Measurements from ENCODE around the gene RFT1. TPM values are rescaled to one million over a fixed set of nuclear protein-coding genes. Genes with fewer than 3 reads are reported as not detected.
A peak's percentile ranks its signal among the peaks of the same experiment; 100 is the strongest.

Gene RFT1
- total RNA-seq, 1 experiment from 2014 or later: 26.3 TPM

DNA sequence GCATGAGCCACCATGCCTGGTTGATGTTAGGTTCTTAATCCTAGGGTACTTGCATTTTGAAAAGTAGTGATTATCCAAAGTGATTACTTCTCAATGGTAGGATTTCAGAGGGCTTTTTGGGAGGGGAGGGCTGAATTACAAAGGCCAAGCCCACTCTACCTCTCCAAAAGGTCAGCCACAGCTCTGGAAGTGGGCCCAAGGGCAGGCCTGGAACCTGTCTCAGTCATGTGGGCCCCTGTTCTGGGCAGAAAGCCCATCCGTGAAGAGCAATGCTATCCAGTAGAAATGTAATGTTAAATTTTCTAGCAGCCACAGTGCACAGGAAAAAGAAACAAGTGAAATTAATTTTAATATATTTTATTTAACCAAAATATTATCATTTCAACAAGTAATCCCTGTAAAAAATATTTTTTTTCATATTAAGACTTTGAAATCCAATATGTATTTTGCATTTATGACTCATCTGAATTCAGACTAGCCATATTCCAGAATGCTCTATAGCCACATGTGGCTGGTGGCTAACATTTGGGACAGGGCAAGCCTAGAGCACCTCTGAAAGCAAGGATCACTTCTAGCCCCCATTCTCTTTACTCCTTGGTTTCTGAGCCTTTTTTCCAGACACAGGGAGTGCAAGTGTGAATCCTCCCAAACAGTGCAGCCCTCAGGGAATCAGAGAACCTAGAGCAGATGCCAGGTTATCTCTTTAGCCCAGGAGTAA lies 16.8 kb downstream of the RFT1 start (continued):
- no peak for TF ChIP-seq HMGXB4 (CRISPR knock-in tag; IDR thresholded peaks at IDR 0.05)
- no peak for TF ChIP-seq E2F4 (CRISPR knock-in tag; IDR thresholded peaks at IDR 0.05; ENCODE audit: borderline replicate concordance, low read depth)
- no peak for TF ChIP-seq FOXJ3 (CRISPR knock-in tag; IDR thresholded peaks at IDR 0.05; ENCODE audit: borderline replicate concordance)
- TF ChIP-seq, protein P1, sequence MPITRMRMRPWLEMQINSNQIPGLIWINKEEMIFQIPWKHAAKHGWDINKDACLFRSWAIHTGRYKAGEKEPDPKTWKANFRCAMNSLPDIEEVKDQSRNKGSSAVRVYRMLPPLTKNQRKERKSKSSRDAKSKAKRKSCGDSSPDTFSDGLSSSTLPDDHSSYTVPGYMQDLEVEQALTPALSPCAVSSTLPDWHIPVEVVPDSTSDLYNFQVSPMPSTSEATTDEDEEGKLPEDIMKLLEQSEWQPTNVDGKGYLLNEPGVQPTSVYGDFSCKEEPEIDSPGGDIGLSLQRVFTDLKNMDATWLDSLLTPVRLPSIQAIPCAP (CRISPR knock-in tag; IDR thresholded peaks at IDR 0.05): no peak
- TF ChIP-seq RORB (CRISPR knock-in tag; IDR thresholded peaks at IDR 0.05): no peak
- no peak for TF ChIP-seq HMGA2 (CRISPR knock-in tag; IDR thresholded peaks at IDR 0.05)
- TF ChIP-seq TCF7 (CRISPR knock-in tag; IDR thresholded peaks at IDR 0.05; ENCODE audit: low read depth): no peak

- POLR2A ChIA-PET: no interaction called here
- Mint-ChIP-seq H3K4me3 (no peak overlapping the region), H3K9me3 (no peaks in the 10 kb centered on the region), H3K36me3 (peaks cover 8% of the 10 kb centered on the region), H3K4me1 (no peaks in the 10 kb centered on the region; the same call in 1 of the 2 replicates), H3K27ac (0 out of 2 replicates have a peak overlapping the region, but pooled peaks have one; percentile 32), H3K27me3 (ENCODE audit: low read depth) (no peaks in the 10 kb centered on the region)
- DNase-seq (ENCODE audit: low spot score): no peak
- CTCF ChIA-PET: interaction anchor here (0.6 kb wide), 1 partner anchor 395 kb away, joined by 3 read pairs; no protein-coding TSS in a partner anchor
- no peak for TF ChIP-seq FOXP1 (CRISPR knock-in tag; IDR thresholded peaks at IDR 0.05; ENCODE audit: borderline replicate concordance)
- TF ChIP-seq, protein P2, sequence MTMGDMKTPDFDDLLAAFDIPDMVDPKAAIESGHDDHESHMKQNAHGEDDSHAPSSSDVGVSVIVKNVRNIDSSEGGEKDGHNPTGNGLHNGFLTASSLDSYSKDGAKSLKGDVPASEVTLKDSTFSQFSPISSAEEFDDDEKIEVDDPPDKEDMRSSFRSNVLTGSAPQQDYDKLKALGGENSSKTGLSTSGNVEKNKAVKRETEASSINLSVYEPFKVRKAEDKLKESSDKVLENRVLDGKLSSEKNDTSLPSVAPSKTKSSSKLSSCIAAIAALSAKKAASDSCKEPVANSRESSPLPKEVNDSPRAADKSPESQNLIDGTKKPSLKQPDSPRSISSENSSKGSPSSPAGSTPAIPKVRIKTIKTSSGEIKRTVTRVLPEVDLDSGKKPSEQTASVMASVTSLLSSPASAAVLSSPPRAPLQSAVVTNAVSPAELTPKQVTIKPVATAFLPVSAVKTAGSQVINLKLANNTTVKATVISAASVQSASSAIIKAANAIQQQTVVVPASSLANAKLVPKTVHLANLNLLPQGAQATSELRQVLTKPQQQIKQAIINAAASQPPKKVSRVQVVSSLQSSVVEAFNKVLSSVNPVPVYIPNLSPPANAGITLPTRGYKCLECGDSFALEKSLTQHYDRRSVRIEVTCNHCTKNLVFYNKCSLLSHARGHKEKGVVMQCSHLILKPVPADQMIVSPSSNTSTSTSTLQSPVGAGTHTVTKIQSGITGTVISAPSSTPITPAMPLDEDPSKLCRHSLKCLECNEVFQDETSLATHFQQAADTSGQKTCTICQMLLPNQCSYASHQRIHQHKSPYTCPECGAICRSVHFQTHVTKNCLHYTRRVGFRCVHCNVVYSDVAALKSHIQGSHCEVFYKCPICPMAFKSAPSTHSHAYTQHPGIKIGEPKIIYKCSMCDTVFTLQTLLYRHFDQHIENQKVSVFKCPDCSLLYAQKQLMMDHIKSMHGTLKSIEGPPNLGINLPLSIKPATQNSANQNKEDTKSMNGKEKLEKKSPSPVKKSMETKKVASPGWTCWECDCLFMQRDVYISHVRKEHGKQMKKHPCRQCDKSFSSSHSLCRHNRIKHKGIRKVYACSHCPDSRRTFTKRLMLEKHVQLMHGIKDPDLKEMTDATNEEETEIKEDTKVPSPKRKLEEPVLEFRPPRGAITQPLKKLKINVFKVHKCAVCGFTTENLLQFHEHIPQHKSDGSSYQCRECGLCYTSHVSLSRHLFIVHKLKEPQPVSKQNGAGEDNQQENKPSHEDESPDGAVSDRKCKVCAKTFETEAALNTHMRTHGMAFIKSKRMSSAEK (CRISPR knock-in tag; IDR thresholded peaks at IDR 0.05; ENCODE audit: borderline replicate concordance): no peak
- TF ChIP-seq, protein P3, sequence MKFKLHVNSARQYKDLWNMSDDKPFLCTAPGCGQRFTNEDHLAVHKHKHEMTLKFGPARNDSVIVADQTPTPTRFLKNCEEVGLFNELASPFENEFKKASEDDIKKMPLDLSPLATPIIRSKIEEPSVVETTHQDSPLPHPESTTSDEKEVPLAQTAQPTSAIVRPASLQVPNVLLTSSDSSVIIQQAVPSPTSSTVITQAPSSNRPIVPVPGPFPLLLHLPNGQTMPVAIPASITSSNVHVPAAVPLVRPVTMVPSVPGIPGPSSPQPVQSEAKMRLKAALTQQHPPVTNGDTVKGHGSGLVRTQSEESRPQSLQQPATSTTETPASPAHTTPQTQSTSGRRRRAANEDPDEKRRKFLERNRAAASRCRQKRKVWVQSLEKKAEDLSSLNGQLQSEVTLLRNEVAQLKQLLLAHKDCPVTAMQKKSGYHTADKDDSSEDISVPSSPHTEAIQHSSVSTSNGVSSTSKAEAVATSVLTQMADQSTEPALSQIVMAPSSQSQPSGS (CRISPR knock-in tag; IDR thresholded peaks at IDR 0.05; ENCODE audit: borderline replicate concordance, low read depth): no peak
- no peak for ATAC-seq
Measured at GRCh38 chr3:53111822-53112221, 18.4 kb downstream of the RFT1 start.

Measured in WTC11 (cell line).